ENCODE measurements around the gene UBIAD1.
A peak's percentile ranks its signal among the peaks of the same experiment; 100 is the strongest.

UBIAD1 gene

DNA sequence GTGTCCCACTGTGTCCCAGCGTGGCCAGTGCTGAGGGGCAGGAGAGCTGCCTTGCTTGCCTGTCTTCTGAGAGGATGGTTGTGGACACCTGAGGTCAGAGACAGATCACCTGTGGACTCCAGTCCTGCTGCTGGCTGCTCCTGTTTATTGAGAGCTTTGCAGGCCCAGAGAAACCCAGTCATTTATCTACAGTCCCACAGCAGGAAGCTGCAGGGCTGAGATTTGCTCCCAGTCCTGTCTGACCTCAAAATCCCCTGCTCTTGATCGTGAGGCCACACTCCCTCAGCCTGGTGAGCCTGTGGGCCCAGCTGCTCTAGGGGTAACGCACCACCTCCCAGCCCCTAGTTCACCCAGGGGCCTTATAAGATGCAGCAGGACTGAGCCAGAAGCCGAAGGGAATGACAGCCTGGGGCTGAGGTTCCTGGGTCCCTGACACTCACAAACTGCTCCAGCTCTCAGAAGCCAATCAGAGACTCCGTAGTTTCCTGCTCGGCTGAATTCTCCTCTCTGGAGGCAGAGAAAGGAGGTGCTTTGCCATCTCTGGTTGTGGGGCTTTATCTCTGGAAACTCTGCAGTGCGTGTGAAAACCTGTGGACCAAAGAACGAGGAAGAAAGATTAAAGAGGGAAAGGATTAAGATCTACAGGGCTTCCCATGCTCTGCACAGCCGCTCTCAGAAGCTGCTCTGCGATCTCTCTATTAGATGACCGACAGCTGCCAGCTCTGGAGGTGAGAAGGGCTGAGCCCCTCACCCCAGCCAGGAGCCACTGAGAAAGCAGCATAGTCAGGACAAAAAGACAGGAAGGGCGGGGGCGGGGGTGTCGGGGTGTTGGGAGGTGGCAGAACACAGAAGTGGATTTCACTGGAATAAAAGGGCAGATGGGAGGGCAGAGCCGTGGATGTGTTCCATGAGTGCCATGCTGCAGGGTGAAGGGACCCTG, 39.1 kb downstream of the UBIAD1 start:
- DNase-seq, result no peak

GRCh38 chr1:11314959-11315358, 42.0 kb downstream of the UBIAD1 start:
- DNase-seq, result no peak

- DNase-seq, result no peak
Observed at GRCh38 chr1:11316701-11317100, 43.7 kb downstream of the UBIAD1 start.

- DNase-seq, result no peak
Observed at GRCh38 chr1:11318982-11319381, 46.0 kb downstream of the UBIAD1 start.

DNA sequence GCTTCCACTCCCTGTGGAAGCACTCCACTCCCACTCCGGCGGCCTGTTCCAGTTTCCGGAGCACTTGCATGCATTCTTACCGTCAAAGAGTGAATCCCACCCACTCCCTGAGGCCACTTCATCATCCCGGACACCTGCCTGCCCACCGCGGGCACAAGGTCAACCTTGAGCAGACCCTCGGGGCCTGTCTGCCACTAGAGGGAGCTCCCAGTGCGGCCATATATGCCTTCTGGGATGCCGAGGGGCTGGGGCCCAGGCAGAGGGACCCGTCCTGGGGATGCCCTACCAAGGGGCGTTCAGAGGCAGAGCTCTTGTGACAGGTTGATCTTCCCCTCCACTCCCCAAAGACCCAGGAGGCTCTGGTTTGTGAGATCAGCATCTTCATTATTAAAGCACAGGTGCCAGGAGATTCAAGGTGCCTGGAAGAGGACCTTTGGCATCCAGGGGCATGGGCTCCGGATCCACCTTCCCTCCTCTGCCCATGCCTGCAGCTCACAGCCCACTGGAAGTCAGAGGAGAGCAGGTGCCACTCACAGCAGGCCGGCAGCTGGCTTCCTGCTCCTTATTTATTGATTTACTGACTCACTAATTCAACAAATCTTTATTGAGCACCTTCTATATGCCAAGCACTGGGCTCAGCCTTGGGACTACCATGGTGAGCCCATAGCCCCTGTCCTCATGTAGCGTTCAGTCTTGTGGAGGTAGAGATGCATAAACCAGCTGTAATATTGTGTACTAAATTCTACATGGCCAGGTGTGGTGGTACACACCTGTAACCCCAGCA, 47.3 kb downstream of the UBIAD1 start:
- DNase-seq, result peak; percentile 57

- peak; percentile 94 for DNase-seq
Observed at GRCh38 chr1:11321656-11322491, 48.9 kb downstream of the UBIAD1 start.

- no peak for DNase-seq
Observed at GRCh38 chr1:11324567-11325165, 51.7 kb downstream of the UBIAD1 start.

DNA sequence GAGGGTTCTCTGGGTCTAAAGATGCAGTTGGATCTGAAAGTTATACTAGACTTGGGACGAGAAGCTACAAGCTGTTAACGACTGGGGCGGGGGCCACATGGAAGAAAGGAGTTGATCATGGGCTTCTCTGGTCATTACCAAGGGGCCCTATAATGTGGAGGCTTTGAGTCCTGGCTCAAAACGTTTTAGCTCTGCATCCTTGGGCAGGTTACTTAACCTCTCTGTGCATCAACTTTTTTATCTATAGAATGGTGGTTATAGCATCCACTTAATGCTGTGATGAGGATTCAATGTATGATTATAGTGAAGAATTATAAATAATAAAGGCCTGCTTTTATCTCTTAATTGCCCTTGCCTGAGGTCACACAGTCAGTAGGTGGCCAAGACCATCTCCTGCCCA, 53.1 kb downstream of the UBIAD1 start:
- no peak for DNase-seq

DNA sequence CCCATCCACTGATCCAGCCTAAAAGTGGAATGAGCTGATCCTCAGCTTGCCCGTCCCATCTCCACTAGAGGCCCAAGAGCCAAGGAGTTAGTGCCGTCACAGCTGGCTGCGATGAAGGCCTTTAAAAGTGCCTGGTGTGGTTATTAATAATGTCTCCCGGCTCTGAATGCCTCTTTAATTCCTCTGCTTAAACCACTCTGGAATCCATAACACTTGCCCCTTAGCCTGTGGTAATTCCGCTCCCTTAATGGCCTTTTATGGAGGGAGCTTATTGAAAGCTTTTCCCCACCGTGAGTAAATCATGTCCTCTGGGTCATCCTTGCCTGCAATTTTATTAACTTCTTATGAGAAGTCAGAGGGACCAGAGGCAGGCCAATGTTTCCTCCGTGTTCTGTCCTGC, 55.4 kb downstream of the UBIAD1 start:
- DNase-seq, result no peak

DNA sequence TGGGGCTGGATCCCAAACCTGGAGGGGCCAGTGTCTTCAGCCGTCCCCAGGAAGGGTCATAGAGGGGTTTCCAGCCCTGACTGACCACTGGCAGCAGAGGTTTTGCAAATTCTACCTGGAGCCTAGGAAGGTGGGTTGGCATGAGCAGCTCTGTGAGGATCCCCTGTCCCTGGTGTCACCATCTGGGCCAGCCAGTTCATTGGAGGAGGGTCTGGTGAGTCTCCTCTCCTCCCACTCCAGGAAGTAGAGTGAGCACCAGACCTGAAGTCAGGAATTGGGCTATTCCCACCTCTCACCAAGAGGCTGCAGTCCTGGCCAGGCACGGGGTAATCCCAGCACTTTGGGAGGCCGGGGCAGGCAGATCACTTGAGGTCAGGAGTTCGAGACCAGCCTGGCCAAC, 57.4 kb downstream of the UBIAD1 start:
- DNase-seq, result no peak

DNA sequence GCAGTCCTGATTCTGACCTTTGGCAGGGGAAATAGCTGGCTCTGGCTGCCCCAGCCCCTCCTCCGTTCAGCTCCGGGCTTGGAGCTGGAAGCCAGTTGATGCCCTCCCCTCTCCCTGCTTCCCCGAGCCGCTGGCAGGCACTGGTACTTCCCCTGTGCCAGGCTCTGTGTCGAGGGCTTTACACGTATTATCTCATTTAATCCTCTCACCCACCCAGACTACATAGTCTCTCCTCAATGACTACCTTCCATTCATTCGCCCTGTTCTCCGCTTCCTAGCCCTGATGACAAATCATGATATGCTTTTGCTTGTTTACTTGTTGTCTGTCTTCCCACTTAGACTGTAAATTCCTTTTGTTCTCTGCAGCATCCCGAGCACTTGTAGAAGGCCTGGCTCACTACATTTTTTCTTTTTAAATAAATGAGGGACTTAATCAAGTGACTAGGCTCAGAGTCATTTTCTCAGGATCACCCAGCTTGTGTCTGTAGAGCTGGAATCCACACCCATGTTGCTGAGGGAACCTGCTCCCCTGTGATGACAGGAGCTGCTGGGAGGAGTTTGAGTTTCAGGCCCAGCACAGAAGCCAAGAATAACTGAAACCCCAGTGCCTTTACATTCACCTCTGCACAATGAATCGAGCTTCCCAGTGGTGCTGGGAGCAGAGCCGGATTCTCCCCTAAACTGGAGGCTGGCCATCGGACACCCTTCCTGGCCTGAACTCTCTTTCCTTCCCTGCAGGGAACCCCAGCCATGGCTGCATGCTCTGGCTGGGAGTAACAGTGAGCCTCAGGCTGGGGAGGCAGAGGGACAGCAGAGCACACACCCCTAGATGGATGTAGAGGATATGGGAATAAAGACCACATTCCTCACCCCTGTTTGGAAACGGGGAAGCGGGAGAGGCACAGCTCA, 58.3 kb downstream of the UBIAD1 start:
- no peak for DNase-seq

GRCh38 chr1:11331945-11332546, 59.0 kb downstream of the UBIAD1 start:
- no peak for DNase-seq

DNA sequence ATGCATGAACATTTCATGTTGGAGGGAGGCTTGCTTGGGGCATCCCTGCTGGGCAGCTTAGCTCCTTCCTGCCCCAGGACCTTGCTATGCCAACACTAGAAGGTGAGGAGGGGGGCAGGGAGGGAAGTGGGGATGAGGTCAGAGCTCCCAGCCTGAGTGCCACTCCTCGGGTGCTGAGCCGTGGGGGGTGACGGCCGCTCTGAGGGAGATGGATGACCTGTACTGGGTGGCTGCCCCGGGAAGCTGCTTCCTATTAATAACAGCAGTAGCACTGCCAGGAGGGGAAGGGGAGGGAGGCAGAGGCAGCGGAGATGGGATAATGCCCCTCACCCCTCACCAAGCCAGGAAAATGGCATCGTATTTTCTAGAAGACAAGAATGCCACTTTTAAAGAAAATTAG, 60.6 kb downstream of the UBIAD1 start:
- DNase-seq, result no peak

GRCh38 chr1:11334261-11334804, 61.3 kb downstream of the UBIAD1 start:
- DNase-seq, result no peak

DNA sequence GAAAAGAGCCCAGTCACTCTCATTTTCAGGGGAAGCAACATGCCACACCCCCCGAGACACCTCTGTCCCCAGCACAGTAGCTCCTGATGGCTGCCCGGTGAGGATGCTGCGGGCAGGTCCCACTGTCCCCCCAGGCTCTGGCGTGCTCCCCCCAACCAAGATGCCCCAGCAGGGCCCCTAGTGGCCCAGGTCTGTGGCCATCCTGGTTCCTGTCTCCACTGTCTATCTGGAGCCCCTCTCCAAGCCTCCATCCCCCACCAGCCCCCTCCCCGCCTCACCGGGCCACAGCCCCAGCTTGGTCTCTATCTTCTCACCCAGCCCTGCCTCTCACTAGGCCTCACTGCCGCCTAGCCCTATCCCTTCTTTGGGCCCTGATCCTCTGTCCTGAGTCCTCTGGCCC, 61.8 kb downstream of the UBIAD1 start:
- DNase-seq, result no peak

DNA sequence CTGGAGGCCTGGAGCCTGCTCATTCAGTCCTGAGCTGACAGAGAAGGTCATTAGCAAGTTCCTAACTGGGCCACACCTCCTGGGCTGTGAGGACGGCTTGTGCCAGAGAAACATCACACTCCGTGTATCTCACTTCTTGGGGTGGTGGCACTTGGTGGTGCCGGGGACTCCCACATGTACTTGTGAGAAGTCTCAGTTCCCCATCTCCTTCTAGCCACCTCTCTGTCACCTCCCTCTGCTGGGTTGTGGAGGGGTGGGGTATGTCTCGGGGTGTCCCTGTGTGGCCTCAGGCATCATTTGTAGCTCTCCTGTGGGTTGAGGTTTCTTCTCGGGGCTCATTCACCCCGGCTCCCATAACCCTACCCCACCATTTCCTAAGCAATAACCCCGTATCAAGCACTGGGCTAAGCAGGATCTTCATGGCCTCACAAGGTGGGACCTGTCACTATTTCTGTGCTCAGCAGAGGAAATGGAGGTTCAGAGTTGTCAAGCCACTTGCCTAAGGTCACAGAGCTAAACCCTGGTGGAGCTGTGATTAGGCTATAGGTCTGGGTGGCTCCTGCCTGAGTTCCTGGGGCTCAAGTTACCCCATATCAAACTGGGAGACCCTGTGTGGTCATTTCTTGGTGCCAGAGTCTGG, 62.5 kb downstream of the UBIAD1 start:
- no peak for DNase-seq

DNA sequence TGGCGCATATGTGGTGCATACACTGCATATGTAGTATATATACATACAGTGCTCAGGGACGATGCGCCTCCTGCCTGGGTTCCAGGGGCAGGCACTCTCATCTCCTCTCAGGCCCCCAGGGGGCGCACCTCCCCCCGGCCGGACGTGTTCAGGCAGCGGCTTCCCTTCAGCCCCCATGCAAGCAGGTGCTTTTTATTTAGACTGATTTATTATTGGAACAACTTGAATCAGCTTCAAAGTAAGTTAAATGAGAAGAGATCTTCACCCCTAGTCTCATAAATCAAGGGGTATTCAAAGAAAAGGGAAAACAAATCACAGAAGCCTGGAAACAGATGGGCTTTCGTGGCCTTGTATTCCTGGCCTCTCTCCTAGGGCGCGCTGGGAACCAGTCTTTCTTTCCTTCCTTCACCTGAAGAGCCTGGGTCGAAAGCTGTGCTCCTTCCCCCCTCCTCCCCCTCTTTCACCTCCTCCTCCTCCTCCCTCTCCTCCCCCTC, 64.6 kb downstream of the UBIAD1 start:
- peak; percentile 92 for DNase-seq
